ENCODE data around the gene RIPPLY2. TPM values are rescaled to one million over a fixed set of nuclear protein-coding genes. Genes with fewer than 3 reads are reported as not detected.

Gene RIPPLY2
- total and polyA plus RNA-seq, 2 donors (not counting 3 experiments of a cell fraction or from before 2014, with no cell fraction given), result 0.25 to 0.53 TPM

- no peaks in the 10 kb centered on the region for H3K79me2 ChIP-seq (ENCODE audit: control insufficient read depth, insufficient read depth, low read length)
- H3K4me1 ChIP-seq (ENCODE audit: control insufficient read depth, extremely low read depth, insufficient read depth, low read length), result peaks cover 3% of the 10 kb centered on the region
- H3K9ac ChIP-seq (replicated peaks; ENCODE audit: extremely low read depth, insufficient read depth, low read length), result no peak overlapping the region
- FAIRE-seq (no peak), DNase-seq (ENCODE audit: low read depth, low spot score) (no peak)
- POLR2A ChIA-PET, result no interaction called here
- no peak overlapping the region for H2AFZ ChIP-seq (ENCODE audit: low read depth, low read length)
- no peaks in the 10 kb centered on the region for H3K36me3 ChIP-seq (ENCODE audit: control insufficient read depth in 2 of 2, extremely low read depth in 1 of 2, insufficient read depth in 2 of 2, low read length in 2 of 2)
- no peak overlapping the region for H3K4me3 ChIP-seq (replicated peaks in 1 of 3; ENCODE audit: insufficient read depth in 1 of 3, low read depth in 1 of 3, low read length in 3 of 3)
- no peaks in the 10 kb centered on the region for H4K20me1 ChIP-seq (replicated peaks; ENCODE audit: control insufficient read depth, extremely low read depth, insufficient read depth, low read length)
- dilution Hi-C loops (cut with MboI; ENCODE audit: extremely low pct_ligation_motif_present, low sequenced_read_pairs) (no loop called here), intact Hi-C loops (cut with micrococcal nuclease) (loop anchor here (10.0 kb wide), 2 partner anchors 275 to 1435 kb away; no protein-coding TSS in a partner anchor)
- no peak overlapping the region for H3K4me2 ChIP-seq (ENCODE audit: insufficient read depth, low read length)
- TF ChIP-seq FOS (IDR thresholded peaks at IDR 0.05; ENCODE audit: borderline replicate concordance, insufficient read depth, low read length) (no peak), CTCF (IDR thresholded peaks at IDR 0.05; ENCODE audit: extremely low read depth in 1 of 2, insufficient read depth in 1 of 2, low read depth in 1 of 2, low read length in 2 of 2) (no peak), JUN (IDR thresholded peaks at IDR 0.05; ENCODE audit: borderline replicate concordance, insufficient read depth, insufficient read length, low read depth) (no peak), MAX (IDR thresholded peaks at IDR 0.05; ENCODE audit: insufficient read depth, insufficient read length) (no peak), GATA2 (IDR thresholded peaks at IDR 0.05; ENCODE audit: insufficient read depth, insufficient read length, low read depth, low read length) (no peak), MYC (IDR thresholded peaks at IDR 0.05; ENCODE audit: low read depth, low read length) (no peak), EZH2 (IDR thresholded peaks at IDR 0.05; ENCODE audit: borderline replicate concordance, low read depth, low read length, severe bottlenecking) (no peak), POLR2A (IDR thresholded peaks at IDR 0.05; ENCODE audit: low read depth, low read length) (no peak), POLR2AphosphoS5 (IDR thresholded peaks at IDR 0.05; ENCODE audit: insufficient read depth, low read depth, low read length) (no peak)
- no peaks in the 10 kb centered on the region for H3K9me3 ChIP-seq (replicated peaks; ENCODE audit: control insufficient read depth, insufficient read depth, low read length)
- H3K27me3 ChIP-seq (ENCODE audit: control insufficient read depth in 2 of 2, insufficient read depth in 2 of 2, low read length in 2 of 2), result no peaks in the 10 kb centered on the region
- no peaks in the 10 kb centered on the region for H3K9me1 ChIP-seq (replicated peaks; ENCODE audit: control insufficient read depth, extremely low read depth, insufficient read depth, low read length)
- no TSS peak for BruUV-seq (replicated peaks)
- CTCF ChIA-PET, result interaction anchor here (0.8 to 1.4 kb wide), 4 partner anchors 328 to 353 kb away, joined by 3 to 5 read pairs (median 4); partner anchors contain the start of gene CEP162
- H3K27ac ChIP-seq (ENCODE audit: insufficient read depth, low read depth, low read length), result no peak overlapping the region
Observed at GRCh38 chr6:83889621-83890020, 36.5 kb downstream of the RIPPLY2 start.
